ENCODE results near the gene RHEBL1.
A peak's percentile ranks its signal among the peaks of the same experiment; 100 is the strongest.

RHEBL1 gene, protein sequence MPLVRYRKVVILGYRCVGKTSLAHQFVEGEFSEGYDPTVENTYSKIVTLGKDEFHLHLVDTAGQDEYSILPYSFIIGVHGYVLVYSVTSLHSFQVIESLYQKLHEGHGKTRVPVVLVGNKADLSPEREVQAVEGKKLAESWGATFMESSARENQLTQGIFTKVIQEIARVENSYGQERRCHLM

GRCh38 chr12:49069507-49070346, at the start of gene RHEBL1:
Gene RHEBL1, minus strand, starts transcription at chr12:49069979. Its CDS starts 194 bp downstream, at chr12:49069785.
- DNase-seq (ENCODE audit: extremely low read depth, low read depth): peak; percentile 83
- TF ChIP-seq, protein P1, sequence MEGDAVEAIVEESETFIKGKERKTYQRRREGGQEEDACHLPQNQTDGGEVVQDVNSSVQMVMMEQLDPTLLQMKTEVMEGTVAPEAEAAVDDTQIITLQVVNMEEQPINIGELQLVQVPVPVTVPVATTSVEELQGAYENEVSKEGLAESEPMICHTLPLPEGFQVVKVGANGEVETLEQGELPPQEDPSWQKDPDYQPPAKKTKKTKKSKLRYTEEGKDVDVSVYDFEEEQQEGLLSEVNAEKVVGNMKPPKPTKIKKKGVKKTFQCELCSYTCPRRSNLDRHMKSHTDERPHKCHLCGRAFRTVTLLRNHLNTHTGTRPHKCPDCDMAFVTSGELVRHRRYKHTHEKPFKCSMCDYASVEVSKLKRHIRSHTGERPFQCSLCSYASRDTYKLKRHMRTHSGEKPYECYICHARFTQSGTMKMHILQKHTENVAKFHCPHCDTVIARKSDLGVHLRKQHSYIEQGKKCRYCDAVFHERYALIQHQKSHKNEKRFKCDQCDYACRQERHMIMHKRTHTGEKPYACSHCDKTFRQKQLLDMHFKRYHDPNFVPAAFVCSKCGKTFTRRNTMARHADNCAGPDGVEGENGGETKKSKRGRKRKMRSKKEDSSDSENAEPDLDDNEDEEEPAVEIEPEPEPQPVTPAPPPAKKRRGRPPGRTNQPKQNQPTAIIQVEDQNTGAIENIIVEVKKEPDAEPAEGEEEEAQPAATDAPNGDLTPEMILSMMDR (IDR thresholded peaks at IDR 0.05; ENCODE audit: low read depth, low read length): peak; percentile 6

GRCh38 chr12:49111206-49111605, 41.4 kb upstream of the RHEBL1 start:
- no peak for DNase-seq (ENCODE audit: extremely low read depth, low read depth)
- TF ChIP-seq, protein P1 (IDR thresholded peaks at IDR 0.05; ENCODE audit: low read depth, low read length): no peak

DNA sequence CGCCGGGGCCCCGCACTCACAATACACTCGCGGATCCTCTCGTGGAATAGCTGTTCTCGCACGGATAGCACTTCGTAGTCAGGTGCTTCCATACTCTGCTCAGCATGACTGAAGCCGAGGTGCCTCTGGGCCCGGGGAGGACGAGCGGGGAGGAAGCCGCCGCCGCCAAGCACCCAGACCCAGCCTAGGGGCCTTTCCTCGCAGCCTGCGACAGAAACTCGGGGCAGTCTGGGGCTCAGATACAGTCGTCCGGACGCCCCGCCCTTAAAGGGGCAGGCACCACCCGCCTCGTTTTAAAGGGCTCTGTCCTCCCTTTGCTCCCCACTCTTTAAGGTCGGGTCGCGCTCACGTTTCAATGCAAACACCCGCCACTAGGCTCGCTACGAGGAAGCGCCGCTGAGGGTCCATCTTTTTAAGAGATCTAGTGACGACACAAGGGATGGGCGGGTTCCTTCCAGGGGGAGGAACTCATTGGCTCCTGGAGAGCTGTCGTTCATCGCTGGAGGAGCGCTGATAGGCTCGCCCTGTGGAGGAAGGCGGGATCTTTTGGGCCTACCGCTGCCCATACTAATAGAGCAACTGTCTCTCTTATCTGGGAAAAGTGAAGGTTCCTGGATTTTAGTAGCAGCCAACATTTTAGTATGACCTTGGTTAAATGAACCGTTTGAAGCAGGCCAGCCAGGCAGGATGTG, 40.8 kb upstream of the RHEBL1 start, which contains the start of gene LMBR1L:
LMBR1L (minus strand) TSS at position 384 of the 692 bp plus-strand sequence; CDS start at position 92, 292 bp downstream.
- TF ChIP-seq, protein P1 (IDR thresholded peaks at IDR 0.05; ENCODE audit: low read depth, low read length): peak; percentile 46
- peak; percentile 95 for DNase-seq (ENCODE audit: extremely low read depth, low read depth)

DNA sequence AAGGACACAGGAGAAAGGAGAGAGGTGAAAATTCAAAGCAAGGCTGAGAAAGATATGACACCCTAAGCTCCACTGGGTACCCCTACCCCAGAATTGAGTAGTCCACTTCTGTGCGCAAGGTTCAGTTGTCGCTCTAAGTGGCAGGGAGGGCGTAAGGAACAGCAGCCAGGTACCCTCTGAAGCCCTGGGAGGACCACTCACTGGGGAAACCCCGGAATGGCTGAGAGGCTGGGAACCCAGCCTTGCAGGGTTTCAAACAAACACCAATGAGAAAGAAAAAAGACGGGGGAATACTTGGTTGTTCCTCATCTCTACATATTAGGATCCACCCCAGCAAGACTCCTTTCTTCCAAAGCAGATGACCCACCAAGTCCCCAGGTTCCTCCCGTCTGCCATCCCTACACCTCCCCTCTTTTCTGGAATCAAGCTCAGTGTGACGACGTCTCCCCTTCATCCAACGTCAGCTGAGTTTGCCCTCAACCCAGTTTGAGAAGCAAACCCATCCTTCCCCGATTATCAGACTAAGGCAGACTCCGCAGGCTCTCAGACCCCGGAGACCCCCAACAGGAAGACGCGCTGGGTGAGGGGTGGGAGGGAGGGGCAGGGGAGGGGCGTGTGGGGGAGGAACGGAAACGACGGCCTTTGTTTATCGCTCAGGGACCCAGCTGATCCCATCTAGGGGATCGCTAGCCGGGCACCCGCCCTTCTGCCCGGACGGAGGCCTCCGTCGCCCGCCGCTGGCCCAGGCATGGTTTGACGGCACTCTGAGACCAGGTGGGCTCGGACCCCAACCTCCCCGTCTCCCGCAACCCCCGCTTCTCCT, 40.1 kb upstream of the RHEBL1 start:
- TF ChIP-seq, protein P1 (IDR thresholded peaks at IDR 0.05; ENCODE audit: low read depth, low read length): no peak
- no peak for DNase-seq (ENCODE audit: extremely low read depth, low read depth)

- DNase-seq (ENCODE audit: extremely low read depth, low read depth): no peak
- TF ChIP-seq, protein P1 (IDR thresholded peaks at IDR 0.05; ENCODE audit: low read depth, low read length): no peak
Observed at GRCh38 chr12:49108958-49109404, 39.2 kb upstream of the RHEBL1 start.

DNA sequence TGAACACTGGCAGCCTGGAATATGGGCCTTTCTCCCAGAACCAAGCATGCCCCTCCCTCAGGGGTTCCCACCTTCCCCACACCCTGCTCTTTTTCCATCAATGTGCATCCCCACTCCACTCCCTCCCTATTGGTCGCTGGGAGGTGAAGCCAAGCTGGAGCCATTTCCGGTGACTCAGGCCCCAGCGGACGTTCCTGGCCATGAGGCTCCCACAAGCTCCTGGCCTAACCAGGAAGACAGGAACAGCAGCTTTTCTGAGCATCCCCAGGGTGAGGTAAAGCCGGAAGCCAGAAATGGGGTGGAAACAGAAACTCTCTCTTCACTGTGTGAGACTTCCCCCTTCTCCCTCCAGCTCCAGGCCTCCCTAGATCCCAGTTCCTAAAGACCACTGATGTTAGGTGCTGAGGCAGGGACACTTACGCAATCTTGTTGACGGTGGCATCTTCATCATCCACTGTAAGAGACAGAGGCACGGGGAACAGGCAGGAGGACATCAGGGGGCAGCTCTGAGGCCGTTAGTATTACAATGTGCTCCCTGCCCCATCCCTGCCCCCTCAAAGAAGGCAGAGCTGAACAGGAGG, 35.8 kb upstream of the RHEBL1 start:
- DNase-seq (ENCODE audit: extremely low read depth, low read depth): no peak
- TF ChIP-seq, protein P1 (IDR thresholded peaks at IDR 0.05; ENCODE audit: low read depth, low read length): no peak
